GM10266 (cell line): Measurements from ENCODE around the gene SPOCK2.

ENCODE experiments used
- DNase-seq: peaks from one replicate; pipeline ENCODE4 v3.0.0; 2012; ENCODE audit errors: extremely low spot score
- TF ChIP-seq, protein P1 (sequence below): IDR thresholded peaks from 2 replicates; pipeline ENCODE4 v1.5.1; 2012; ENCODE audit warnings: mild to moderate bottlenecking, low read depth; ENCODE audit not compliant: control insufficient read depth, insufficient read depth; ENCODE audit errors: missing control alignments

Gene SPOCK2

GRCh38 chr10:72056932-72057751 is 31.2 kb downstream of the SPOCK2 start:
- no peak for DNase-seq
- TF ChIP-seq, protein P1, sequence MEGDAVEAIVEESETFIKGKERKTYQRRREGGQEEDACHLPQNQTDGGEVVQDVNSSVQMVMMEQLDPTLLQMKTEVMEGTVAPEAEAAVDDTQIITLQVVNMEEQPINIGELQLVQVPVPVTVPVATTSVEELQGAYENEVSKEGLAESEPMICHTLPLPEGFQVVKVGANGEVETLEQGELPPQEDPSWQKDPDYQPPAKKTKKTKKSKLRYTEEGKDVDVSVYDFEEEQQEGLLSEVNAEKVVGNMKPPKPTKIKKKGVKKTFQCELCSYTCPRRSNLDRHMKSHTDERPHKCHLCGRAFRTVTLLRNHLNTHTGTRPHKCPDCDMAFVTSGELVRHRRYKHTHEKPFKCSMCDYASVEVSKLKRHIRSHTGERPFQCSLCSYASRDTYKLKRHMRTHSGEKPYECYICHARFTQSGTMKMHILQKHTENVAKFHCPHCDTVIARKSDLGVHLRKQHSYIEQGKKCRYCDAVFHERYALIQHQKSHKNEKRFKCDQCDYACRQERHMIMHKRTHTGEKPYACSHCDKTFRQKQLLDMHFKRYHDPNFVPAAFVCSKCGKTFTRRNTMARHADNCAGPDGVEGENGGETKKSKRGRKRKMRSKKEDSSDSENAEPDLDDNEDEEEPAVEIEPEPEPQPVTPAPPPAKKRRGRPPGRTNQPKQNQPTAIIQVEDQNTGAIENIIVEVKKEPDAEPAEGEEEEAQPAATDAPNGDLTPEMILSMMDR = no peak

DNA sequence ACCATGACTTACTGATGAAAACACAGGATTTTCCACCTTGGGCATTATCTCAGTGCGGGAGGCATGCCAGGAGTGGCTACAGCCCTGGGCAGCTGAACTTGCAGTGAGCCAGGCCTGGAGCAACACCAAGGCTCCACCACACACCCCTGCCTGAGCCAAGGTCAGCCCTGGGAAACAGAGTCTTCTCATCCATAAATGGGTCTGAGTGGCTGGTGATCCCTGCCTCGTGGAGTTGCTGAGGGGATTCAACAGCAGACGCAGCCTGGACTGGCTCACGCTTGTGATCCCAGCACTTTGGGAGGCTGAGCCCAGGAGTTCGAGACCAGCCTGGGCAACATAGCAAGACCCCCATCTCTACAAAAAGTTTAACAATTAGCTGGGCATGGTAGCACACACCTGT is 32.2 kb downstream of the SPOCK2 start:
- TF ChIP-seq, protein P1 = no peak
- no peak for DNase-seq

- TF ChIP-seq, protein P1 = no peak
- no peak for DNase-seq
Observed at GRCh38 chr10:72053690-72054089, 34.7 kb downstream of the SPOCK2 start.

DNA sequence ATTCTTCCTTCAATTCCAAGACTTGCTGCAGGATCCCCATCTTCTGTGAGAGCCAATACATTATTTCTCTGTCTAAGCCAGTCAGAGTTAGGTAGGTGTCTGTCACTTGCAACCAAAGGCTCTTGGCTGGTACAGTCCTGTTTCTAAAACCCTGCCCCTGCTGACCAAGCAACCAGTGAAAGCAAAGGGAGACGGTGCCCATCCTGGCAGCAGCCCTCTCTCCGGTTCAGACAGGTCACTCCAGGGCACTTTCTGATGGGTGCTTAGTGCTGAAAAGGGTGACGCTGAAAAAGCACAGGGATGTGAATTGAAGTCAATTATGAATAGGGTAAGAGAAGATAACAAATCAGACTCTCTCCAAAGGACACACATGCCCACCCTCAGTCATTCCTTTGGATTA is 37.5 kb downstream of the SPOCK2 start:
- TF ChIP-seq, protein P1 = no peak
- DNase-seq = no peak

GRCh38 chr10:72049969-72050781 is 38.2 kb downstream of the SPOCK2 start:
- TF ChIP-seq, protein P1 = no peak

DNA sequence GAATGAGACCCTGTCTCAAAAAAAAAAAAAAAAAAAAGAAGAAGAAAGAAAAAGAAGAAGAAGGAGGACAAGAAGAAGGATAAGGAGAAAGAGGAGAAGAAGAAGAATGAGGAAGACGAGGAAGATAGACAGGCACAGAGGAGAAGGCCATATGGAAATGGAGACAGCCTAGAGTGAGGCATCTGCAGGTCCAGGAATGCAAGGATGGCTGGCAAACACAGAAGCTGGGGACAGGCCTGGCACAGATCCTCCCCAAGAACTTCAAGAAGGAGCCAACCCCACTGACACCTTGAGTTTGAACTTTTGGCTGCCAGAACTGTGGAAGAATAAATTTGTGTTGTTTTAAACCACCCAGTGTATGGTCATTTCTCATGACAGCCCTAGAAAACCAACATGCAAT is 38.9 kb downstream of the SPOCK2 start:
- no peak for DNase-seq
- TF ChIP-seq, protein P1 = no peak

More at GRCh38 chr10:72049969-72050781, 38.2 kb downstream of the SPOCK2 start:
- DNase-seq = no peak
